Progenitor cell of endocrine pancreas (in vitro differentiated cells): ENCODE results near the gene ATXN7. TPM values are rescaled to one million over a fixed set of nuclear protein-coding genes. Genes with fewer than 3 reads are reported as not detected.

Source experiments
- DNase-seq: peaks from one replicate; pipeline ENCODE4 v3.0.0; 2021; ENCODE audit warnings: low spot score; ENCODE audit not compliant: unreplicated experiment
- H3K27ac Mint-ChIP-seq: 2 replicates; pipeline ENCODE4 v1.8.0; 2021; ENCODE audit warnings: mild to moderate bottlenecking, moderate library complexity, mixed read lengths
- H3K27me3 Mint-ChIP-seq: 2 replicates; pipeline ENCODE4 v1.8.0; 2021; ENCODE audit warnings: mixed read lengths
- H3K36me3 Mint-ChIP-seq: 2 replicates; pipeline ENCODE4 v1.8.0; 2022; ENCODE audit warnings: mixed read lengths; ENCODE audit not compliant: insufficient read depth
- H3K4me1 Mint-ChIP-seq: 2 replicates; pipeline ENCODE4 v1.8.0; 2021; ENCODE audit warnings: low read depth, mixed read lengths
- H3K4me3 Mint-ChIP-seq: 2 replicates; pipeline ENCODE4 v1.8.0; 2021; ENCODE audit warnings: low read depth, mild to moderate bottlenecking, moderate library complexity, mixed read lengths
- H3K9me3 Mint-ChIP-seq: 2 replicates; pipeline ENCODE4 v1.8.0; 2021; ENCODE audit warnings: low read depth, mixed read lengths
- total RNA-seq: library from RNA; stranded (reverse); gene quantifications from 2 replicates; pipeline ENCODE4 v1.2.1, GENCODE V29; 2021
- TF ChIP-seq, protein P1 (sequence below): fragments of 200-600 bp; sonication (generic); IDR thresholded peaks from one replicate; pipeline ENCODE4 v1.5.0; 2021; ENCODE audit warnings: antibody characterized with exemption, mild to moderate bottlenecking; ENCODE audit not compliant: unreplicated experiment

Gene ATXN7
- total RNA-seq, 1 donor from 2014 or later, result 36.7 TPM

DNA sequence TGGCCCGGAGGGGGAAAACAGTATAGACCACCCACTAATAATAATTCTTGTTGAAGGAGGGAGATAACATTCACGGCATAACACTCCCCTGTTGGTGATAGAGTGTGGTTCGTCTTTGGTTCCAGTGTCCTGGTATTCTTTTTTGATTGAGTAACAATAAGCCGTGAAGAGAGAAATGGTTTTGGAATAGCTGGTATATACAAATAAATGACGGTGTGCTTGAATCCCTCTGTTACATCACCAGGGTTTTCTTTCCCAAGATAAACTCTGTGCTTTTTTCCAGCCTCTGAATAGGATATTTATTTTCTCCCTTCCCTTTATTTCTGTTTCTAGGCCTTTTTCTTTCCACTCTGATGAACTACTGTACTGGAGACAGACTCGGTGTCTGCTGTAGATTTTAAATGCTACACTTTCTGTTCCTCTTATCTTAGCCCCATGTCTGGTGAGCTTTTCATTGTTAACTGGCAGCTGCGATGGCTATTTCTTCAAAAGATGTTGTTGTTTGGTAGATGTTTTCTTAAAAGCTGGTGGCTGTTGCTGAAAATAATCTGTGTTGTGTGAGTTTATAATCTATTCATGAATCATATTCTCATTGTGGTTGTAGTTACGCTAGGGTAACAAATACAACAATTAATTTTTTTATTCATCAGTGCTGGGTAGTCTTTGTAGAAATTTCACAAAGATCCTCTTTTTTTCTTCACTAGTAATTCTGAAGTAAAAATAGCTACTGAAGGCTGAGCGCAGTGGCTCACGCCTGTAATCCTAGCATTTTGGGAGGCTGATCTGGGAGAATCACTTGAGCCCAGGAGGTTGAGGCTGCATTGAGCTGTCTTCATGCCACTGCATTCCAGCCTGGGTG is 64.0 kb downstream of the ATXN7 start:
- Mint-ChIP-seq H3K4me1 (peaks cover 40% of the 10 kb centered on the region), H3K36me3 (peaks cover 42% of the 10 kb centered on the region), H3K27ac (no peak overlapping the region)

DNA sequence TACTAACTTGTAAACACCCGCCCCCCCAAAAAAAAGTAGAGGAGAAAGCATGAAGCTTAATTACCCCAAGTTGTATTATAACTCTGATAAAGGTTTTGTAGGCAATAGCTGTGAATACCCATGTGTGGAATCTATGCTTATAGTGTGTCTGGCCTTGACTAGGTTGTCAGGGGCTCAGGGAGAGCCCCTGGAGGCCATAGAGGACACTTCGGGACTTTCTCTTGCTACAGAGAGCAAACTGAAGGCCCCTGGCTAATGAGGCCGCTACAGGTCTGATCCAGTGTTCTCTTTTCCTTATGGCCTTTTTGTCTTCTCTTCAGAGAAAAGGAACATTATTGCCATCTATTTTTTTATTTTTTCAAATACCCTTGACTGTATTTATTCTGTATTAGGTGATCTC is 67.6 kb downstream of the ATXN7 start:
- Mint-ChIP-seq H3K27me3 (no peaks in the 10 kb centered on the region), H3K27ac (no peak overlapping the region)
- no peak for DNase-seq

More for the DNA sequence above, 64.0 kb downstream of the ATXN7 start:
- TF ChIP-seq, protein P1, sequence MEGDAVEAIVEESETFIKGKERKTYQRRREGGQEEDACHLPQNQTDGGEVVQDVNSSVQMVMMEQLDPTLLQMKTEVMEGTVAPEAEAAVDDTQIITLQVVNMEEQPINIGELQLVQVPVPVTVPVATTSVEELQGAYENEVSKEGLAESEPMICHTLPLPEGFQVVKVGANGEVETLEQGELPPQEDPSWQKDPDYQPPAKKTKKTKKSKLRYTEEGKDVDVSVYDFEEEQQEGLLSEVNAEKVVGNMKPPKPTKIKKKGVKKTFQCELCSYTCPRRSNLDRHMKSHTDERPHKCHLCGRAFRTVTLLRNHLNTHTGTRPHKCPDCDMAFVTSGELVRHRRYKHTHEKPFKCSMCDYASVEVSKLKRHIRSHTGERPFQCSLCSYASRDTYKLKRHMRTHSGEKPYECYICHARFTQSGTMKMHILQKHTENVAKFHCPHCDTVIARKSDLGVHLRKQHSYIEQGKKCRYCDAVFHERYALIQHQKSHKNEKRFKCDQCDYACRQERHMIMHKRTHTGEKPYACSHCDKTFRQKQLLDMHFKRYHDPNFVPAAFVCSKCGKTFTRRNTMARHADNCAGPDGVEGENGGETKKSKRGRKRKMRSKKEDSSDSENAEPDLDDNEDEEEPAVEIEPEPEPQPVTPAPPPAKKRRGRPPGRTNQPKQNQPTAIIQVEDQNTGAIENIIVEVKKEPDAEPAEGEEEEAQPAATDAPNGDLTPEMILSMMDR, result no peak
- Mint-ChIP-seq H3K9me3 (peaks cover 23% of the 10 kb centered on the region), H3K4me3 (no peak overlapping the region), H3K27me3 (no peaks in the 10 kb centered on the region)
- DNase-seq, result no peak

DNA sequence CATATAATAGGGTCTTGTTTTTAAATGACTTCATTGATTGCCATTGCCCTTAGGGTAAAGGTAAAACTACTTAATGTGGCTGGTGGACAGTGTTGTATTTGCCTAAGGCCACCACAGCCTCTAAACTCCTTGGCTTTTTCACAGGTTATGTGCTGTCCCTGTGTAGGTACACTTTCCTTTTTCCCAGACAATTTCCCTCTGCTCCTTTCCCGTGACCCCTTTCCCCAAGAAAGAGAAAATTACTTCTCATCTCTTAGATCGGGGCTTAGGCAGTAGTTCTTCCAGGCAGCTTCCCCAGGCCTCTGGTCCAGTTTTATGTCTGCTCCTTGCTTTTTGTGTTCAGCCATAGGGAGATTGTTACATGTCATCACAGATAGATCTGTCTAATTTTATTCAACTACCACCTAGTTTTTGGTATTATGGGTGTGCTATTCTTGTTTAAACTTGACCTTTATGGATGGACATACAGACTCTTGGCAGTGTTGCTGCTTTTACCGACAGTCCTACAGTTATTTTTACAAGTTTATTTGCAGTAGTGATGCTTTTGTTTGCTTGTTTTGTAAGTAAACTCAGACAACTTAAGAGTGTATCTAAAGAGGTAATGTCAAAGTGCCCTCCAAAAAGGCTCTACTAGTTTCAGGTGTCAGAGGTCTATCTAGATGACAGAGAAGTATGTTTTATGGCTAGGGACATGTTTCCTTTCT is 69.0 kb downstream of the ATXN7 start:
- Mint-ChIP-seq H3K4me3 (no peak overlapping the region), H3K9me3 (no peaks in the 10 kb centered on the region), H3K4me1 (peaks cover 60% of the 10 kb centered on the region), H3K27me3 (no peaks in the 10 kb centered on the region), H3K36me3 (peaks cover 2% of the 10 kb centered on the region), H3K27ac (peak overlapping the region; percentile 42)
- DNase-seq, result no peak
- TF ChIP-seq, protein P1, result no peak

More for the DNA sequence above, 67.6 kb downstream of the ATXN7 start:
- Mint-ChIP-seq H3K36me3 (peaks cover 9% of the 10 kb centered on the region), H3K4me1 (peaks cover 53% of the 10 kb centered on the region), H3K4me3 (no peak overlapping the region), H3K9me3 (peaks cover under 1% of the 10 kb centered on the region)
- TF ChIP-seq, protein P1, result peak; percentile 25

DNA sequence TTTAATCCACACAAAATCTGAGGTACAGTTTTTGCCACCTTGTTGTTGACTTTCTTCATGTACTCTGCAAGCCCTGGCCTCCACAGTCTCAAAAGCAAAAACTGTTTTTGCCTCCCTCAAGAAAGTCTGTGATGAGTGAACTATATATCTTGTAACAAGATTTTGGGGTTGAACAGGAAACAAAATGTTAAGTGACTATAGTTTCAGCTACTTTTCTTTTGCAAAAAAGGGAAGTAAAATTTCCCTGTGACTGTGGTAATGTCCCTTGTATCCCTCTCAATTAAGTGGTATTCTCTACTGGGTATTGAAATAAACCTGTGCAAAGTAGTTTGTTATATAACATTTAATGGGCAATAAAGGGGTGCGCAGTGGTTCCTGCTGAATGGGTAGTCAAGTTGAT is 69.8 kb downstream of the ATXN7 start:
- no peak for DNase-seq
- Mint-ChIP-seq H3K27me3 (no peaks in the 10 kb centered on the region), H3K27ac (peak overlapping the region; percentile 28), H3K9me3 (no peaks in the 10 kb centered on the region), H3K36me3 (peaks cover 2% of the 10 kb centered on the region), H3K4me1 (peaks cover 64% of the 10 kb centered on the region), H3K4me3 (no peak overlapping the region)
- TF ChIP-seq, protein P1, result no peak

DNA sequence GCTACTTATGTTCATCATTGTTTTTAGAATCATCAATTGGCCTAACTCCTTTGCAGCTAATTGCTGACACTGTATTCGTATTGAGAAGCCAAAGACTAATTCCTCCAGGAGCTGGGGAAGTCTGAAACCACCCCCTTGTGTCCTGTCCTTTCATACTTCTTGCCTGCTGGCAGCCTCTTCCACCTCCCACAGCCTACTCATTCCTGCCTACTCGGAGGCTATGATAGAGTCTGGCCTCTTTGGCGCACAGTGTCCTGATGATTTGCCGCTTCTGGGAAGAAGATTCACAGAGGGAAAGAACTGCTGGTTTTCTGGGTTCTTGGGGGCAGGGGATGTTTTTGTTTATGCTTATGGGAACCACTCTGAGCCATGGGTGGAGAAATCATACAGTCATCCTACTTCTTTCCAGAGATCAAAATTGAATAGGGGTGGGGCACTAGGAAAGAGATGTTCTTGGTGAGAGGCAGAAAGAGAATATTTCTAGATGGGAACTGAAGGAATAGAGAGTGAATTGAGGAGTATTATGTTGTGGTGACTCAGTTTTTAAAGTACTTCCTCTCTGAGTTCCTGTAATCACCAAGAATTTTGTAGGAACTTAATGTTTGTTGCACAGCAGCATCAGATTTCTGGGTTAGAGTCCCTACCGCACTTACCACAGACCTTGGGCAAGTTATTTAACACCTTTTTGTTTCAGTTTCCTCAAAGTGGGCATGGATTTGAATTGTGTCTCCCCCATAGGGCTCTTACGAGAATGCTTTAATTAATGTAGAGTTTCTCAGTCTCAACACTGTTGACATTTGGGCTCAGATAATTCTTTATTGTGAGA is 70.6 kb downstream of the ATXN7 start:
- Mint-ChIP-seq H3K4me3 (no peak overlapping the region), H3K27me3 (no peaks in the 10 kb centered on the region), H3K27ac (no peak overlapping the region), H3K36me3 (peaks cover 2% of the 10 kb centered on the region), H3K4me1 (peaks cover 65% of the 10 kb centered on the region), H3K9me3 (no peaks in the 10 kb centered on the region)
- TF ChIP-seq, protein P1, result no peak
- no peak for DNase-seq
